Effector CD8-positive, alpha-beta T cell (primary cell): ENCODE data around the gene REN.

Experiments
- DNase-seq: peaks from one replicate; lab custom pipeline; 2025; lab: John Stamatoyannopoulos, UW
- total RNA-seq, 4 experiments: gene quantifications; one replicate each; lab custom pipeline; 2026; lab: John Stamatoyannopoulos, UW

REN gene
- total RNA-seq: 0 reads per million in 4 experiments

- no peak for DNase-seq
Measured at GRCh38 chr1:204166219-204166618, at the start of gene REN. Gene REN (minus strand): TSS chr1:204166337. CDS start chr1:204166293, 44 bp downstream.

DNA sequence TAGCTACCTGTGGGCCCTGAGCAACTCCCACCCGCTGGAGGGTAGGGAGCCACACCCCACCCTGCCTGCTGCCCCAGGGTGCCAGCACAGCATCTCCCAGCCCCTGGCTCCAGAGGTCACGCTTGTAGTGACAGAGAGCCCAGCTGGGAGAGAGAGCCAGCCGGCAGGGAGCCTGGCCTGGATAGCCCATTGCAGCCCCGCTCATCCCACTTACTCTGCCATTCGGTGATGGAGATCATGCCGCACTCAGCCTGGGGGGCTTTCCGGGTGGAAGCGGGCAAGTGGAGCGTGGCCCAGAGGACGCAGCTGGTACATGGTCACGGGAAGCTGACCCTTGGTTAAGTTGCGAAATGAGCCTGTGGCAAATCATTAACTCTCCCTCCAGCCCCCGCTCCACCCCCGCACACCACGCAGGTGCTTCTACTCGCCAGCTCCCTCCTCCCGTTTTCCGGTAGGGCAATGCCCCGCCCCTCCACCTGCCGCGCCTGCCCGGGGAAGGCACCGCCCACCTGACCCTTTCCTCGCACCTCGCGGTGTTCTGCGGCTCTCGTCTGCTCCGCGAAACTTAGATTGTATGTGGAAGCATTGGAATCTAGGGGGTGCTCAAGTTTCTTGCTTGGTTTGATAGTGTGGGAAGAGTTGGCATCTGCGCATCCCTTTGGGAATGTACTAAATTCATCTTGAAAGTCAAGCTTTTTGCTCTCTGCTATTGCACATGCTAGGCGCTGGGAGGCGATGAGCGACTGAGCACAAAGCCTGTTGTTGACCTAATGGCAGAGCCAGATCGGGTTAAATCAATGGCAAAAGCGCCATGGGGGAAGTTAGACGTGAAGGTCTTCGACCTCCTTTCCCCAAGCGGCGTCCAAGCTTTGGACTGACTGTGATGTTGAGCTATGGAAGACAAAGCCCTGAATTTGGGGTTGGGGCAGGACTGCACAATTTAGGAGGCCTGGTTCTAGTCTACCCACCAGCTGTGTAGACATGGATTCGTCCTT is 47.8 kb upstream of the REN start, which contains the start of gene GOLT1A:
GOLT1A (minus strand) TSS at position 321 of the 995 bp plus-strand sequence; CDS start at position 239, 82 bp downstream.
- peak; percentile 21 for DNase-seq

GRCh38 chr1:204212715-204213114 is 46.6 kb upstream of the REN start:
- DNase-seq: no peak

DNA sequence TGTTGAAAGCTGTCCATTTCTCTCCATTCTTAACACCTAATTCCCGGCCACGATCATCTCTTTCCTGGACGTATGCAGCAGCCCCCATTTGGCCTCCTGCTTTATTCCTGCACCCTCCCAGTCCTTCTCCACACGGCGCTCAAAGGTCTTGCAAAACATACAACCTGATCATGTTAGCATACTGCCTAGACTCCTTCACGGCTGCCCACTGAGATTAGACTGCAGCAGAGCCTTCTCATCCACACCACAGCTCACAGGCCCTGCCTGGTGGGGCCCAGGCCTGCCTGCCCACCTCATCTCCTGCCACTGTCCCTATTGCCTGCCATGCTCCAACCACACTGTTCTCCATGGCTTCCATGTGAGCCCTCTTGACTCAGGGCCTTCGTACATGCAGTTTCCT is 44.9 kb upstream of the REN start:
- no peak for DNase-seq

- peak; percentile 64 for DNase-seq
Measured at GRCh38 chr1:204207136-204207616, 41.0 kb upstream of the REN start.

- no peak for DNase-seq
Measured at GRCh38 chr1:204206121-204206520, 40.0 kb upstream of the REN start.

DNA sequence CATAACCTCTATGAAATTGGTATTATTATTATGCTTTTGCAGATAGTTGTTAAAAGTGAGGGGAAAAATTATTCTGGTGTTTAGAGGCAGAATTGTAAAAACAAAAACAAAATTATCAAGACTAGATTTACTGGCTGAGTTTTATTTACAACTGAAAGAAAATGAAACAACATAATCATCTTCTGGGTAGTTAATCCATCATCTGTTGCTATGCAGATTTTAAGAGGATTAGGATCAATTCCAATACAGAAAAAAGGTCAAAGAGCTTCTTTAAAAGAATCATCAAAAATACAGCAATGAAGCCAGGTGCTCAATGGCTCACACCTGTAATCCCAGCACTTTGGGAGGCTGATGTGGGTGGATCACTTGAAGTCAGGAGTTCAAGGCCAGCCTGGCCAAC is 39.3 kb upstream of the REN start:
- no peak for DNase-seq

DNA sequence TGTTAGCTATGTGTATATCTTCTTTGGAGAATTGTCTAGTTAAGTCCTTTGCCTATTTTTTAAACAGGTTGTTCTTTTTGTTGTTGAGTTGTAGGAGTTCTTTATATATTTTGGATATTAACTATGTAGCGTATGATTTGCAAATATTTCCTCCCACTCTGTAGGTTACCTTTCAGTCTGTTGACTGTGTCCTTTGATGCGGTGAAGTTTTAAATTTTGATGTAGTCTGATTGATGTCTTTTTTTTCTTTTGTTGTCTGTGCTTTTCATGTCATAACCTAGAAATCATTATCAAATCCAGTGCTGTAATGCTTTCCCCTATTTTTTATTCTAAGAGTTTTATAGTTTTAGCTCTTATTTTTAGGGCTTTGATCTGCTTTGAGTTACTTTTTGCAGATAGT is 38.8 kb upstream of the REN start:
- no peak for DNase-seq

- DNase-seq: no peak
Measured at GRCh38 chr1:204203206-204203767, 37.1 kb upstream of the REN start.

- no peak for DNase-seq
Measured at GRCh38 chr1:204202481-204202880, 36.3 kb upstream of the REN start.

DNA sequence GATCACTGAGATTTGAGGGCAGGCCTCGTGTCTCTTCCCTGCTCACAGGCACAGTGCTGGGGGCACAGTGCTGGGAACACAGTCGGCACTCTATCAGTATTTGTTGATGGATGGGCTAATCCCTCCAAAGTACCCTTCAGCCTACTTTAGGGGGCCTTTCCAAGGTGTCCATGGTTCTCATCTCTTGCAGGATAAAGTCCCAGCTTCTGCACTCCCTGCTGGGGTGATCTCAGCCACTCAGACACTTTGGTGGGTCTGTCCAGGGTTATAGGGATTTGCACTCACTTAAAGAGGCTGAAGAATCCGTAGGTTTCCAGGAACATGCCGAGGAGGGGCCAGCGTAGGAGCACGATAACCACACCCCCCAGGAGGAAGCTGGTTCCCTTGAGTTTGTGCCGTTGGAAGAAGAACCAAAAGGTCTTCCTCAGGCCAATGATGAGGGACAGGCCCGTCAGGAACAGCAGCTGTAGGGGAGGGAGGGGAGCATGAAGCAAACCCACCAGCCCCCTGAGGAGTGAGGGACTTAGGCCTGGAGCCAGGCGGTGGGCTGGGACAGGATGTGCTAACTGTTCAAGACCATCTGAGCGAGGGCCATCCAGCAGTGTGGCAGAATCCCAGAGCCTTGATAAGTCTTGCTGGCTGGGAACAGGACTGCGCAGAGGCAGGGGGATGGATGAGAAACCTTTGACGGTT is 35.4 kb upstream of the REN start:
- DNase-seq: no peak

- no peak for DNase-seq
Measured at GRCh38 chr1:204199579-204199978, 33.4 kb upstream of the REN start.

- no peak for DNase-seq
Measured at GRCh38 chr1:204198348-204199340, 32.5 kb upstream of the REN start.

- DNase-seq: no peak
Measured at GRCh38 chr1:204197068-204197467, 30.9 kb upstream of the REN start.

- DNase-seq: no peak
Measured at GRCh38 chr1:204196068-204196795, 30.1 kb upstream of the REN start, which contains the start of gene KISS1. Gene KISS1 (minus strand): TSS chr1:204196491. CDS start chr1:204192876, 3,615 bp downstream.

DNA sequence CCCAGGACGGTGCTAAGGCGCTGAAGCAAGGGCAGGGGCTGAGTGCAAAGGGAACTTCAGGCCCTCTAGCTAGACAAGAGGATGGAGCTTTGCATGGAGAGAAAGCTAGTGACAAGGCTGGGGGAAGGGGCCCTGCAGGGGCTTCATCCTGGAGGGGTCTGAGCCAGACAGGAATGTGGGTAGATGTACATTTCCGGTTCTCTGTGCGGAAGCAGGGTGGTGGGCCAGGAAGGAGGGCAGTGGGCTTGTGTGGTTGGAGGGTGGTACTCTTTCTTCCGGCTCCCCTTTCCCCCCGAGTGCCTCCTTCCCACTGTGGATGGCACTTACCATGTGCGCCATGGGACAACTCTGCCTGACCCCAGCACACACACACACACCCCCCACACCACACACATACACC is 28.6 kb upstream of the REN start:
- DNase-seq: no peak

DNA sequence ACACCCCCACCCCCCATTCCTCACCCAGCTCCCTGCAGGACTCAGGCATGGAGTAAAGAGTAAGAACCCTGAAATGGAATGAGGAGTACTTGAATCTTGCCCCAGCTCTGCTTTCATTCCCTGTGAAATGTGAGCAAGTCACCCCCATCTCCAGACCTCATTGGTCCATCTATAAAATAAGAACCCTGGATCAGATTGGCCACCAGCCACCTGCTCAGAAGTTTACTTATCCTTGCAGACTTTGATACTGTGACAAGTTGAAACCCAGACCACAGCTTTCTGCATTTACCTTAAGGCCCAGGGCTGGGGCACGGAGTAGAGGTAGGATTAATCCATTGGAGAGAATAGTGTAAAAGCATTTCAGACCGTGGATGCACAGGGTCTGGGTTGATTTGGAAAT is 27.9 kb upstream of the REN start:
- no peak for DNase-seq

DNA sequence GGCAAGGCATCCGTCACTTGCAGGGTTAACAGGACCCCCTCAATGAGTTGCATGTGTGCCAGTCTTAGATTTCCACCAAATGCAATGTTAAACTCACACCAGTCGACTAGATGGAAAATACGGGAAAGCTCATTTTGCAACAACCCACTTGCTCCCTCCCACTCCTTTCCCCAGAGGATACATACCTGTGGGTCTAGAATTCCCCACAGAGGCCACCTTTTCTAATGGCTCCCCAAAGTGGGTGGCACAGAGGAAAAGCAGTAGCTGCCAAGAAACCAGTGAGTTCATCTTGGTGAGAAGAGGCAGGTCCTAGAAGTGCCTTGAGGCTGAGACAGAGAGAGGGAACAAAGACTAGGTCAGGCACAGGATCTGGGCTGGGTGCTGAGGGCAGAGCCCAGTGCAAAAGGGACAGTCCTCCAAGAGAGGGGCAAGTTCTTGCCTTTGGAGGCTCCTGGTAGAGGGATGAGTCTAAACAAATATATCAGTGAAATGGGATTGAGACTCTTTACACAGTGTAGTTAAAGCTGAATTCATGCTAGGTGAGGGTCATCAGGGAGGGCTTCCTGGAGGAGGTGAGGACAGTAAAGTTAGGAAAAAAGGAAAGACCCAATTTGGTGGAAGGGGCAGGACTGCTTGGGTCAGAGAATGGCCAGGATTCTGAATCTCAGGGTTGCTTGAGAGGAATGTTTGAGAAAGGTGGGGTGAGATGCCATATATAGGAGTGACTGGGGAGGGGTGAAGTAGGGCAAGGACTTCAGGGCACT is 26.6 kb upstream of the REN start:
- DNase-seq: no peak

DNA sequence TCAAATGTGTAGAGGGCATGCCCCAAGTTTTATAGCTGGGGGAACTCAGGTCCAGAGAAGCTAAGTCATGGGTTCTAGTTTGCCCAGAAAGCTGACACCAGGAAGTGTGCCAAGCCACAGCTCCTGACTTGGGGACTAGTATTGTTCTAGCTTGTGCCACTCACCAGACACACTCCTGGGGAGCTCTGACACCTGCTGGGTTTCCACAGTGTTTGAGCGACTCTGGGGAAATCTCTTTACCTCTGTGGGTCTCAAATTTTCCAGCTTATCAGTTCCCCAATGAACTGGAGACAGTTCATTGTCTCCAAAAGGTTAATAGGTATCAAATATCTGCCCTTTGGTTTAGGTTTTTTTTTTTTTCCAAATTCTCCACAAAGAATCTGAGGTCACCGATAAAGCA is 25.9 kb upstream of the REN start:
- no peak for DNase-seq
